Transverse colon (tissue), 3 donors: ENCODE measurements around the gene NEK7.

ENCODE experiments used
- CTCF ChIP-seq, 5 experiments: fragments of 200-600 bp in 3 of 5; fragments of 450-650 bp in 2 of 5; sonication (generic) in 3 of 5; IDR thresholded peaks; 1 replicate in 2 of 5; 2 replicates in 3 of 5; pipeline ENCODE4 v1.5.1; 2016 to 2017; ENCODE audit warnings: antibody characterized with exemption in 5 of 5, inconsistent platforms in 3 of 5, mild to moderate bottlenecking in 2 of 5, moderate library complexity in 1 of 5
- POLR2A ChIP-seq: fragments of 450-650 bp; IDR thresholded peaks from one replicate; pipeline ENCODE4 v1.6.1; 2016; ENCODE audit warnings: antibody characterized with exemption, mild to moderate bottlenecking, moderate library complexity

- TF ChIP-seq CTCF (IDR thresholded peaks at IDR 0.05) (no peak), POLR2A (peak; percentile 49)
Measured at GRCh38 chr1:198158735-198159589, 2.2 kb downstream of the NEK7 start.
